Lower leg skin (tissue), 4 donors: Measurements from ENCODE around the gene BSDC1. TPM values are rescaled to one million over a fixed set of nuclear protein-coding genes. Genes with fewer than 3 reads are reported as not detected.
A peak's percentile ranks its signal among the peaks of the same experiment; 100 is the strongest.
"Not testable (repeated sequence)": the region's sequence is repeated elsewhere in the genome, so short reads cannot be mapped to it uniquely, and the experiment has no call there.

ENCODE experiments used
- DNase-seq, 2 donors: peaks; one replicate each; pipeline ENCODE4 v3.0.0-alpha.2; 2019; ENCODE audit warnings: low spot score in 2 of 2
- H3K4me3 ChIP-seq: fragments of 200-600 bp; sonication (generic); 2 replicates; pipeline ENCODE4 v1.5.1; 2017; ENCODE audit warnings: mild to moderate bottlenecking, low read depth; ENCODE audit not compliant: poor library complexity, severe bottlenecking
- POLR2A ChIP-seq, 2 donors: fragments of 450-650 bp; IDR thresholded peaks; one replicate each; pipeline ENCODE4 v1.6.1; 2016 to 2017; ENCODE audit warnings: antibody characterized with exemption in 2 of 2, mild to moderate bottlenecking in 1 of 2, moderate library complexity in 1 of 2
- whole genome bisulfite sequencing, 2 donors: methylation state at CpG; one replicate each; pipeline ENCODE4 v1.1.5; 2018; 5-methylcytosine and 5-hydroxymethylcytosine counted together
- intact Hi-C: fragments of 100-400 bp; cut with DNase I; formaldehyde crosslinking; loops from one replicate; pipeline ENCODE4 v1.15.0; 2023; ENCODE audit warnings: low total_unique reads
- total RNA-seq, 4 donors: library from RNA; depleted of rRNA; stranded (reverse); fragments of >200 nt; gene quantifications; one replicate each; pipeline ENCODE4 v1.1.0, GENCODE V29; 2016
- TF ChIP-seq, protein P1 (sequence below), 3 donors: fragments of 450-650 bp; IDR thresholded peaks; one replicate each; pipeline ENCODE4 v1.5.1; 2016; ENCODE audit warnings: antibody characterized with exemption in 3 of 3, mild to moderate bottlenecking in 3 of 3, moderate library complexity in 2 of 3

The BSDC1 gene
- total RNA-seq, 4 donors from 2014 or later, result 72.5 to 147 (median 105) TPM

- H3K4me3 ChIP-seq, result no peak overlapping the region
- WGBS, 2 donors, result 70 to 77% methylated on average over 2 of the region's 2 CpGs
- no peak for DNase-seq
- intact Hi-C loops, result no loop called here
- TF ChIP-seq, protein P1, sequence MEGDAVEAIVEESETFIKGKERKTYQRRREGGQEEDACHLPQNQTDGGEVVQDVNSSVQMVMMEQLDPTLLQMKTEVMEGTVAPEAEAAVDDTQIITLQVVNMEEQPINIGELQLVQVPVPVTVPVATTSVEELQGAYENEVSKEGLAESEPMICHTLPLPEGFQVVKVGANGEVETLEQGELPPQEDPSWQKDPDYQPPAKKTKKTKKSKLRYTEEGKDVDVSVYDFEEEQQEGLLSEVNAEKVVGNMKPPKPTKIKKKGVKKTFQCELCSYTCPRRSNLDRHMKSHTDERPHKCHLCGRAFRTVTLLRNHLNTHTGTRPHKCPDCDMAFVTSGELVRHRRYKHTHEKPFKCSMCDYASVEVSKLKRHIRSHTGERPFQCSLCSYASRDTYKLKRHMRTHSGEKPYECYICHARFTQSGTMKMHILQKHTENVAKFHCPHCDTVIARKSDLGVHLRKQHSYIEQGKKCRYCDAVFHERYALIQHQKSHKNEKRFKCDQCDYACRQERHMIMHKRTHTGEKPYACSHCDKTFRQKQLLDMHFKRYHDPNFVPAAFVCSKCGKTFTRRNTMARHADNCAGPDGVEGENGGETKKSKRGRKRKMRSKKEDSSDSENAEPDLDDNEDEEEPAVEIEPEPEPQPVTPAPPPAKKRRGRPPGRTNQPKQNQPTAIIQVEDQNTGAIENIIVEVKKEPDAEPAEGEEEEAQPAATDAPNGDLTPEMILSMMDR (IDR thresholded peaks at IDR 0.05), result no peak
- TF ChIP-seq POLR2A (IDR thresholded peaks at IDR 0.05), result no peak
These were observed 4.2 kb upstream of the BSDC1 start for GRCh38 chr1:32398401-32398800.

- H3K4me3 ChIP-seq, DNase-seq, intact Hi-C loops: not testable (repeated sequence)
- WGBS, 2 donors, result 85 to 89% methylated on average over 5 of the region's 5 CpGs
These were observed 2.3 kb upstream of the BSDC1 start for GRCh38 chr1:32396524-32396923.

DNA sequence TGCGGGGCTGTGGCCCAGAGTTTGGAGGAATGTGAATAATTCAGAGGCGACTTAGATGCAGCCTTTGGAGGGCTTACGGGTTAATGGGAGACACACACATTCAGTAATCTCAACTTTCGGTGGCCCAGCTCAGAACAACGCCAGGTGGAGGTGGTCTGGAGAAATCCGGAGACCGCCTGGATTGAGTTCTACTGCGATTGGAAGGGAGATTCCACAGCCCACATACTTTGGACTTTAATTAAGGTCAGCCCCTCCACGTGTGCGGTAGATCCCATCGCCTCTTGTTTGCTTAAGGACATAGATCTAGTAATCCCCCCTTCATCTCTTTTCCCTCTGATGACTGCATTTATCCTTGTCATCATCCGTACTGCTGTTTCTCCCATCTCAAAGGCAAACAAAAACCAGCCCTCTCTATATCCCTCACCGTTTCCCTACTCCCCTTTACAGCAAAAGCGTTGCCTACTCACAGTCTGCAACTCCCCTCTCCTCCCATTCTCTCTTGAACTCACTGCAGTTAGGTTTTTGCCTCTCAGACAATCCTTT lies 720 bp upstream of the BSDC1 start:
- 2 to 8% methylated on average over 14 of the region's 14 CpGs for WGBS, 2 donors
- H3K4me3 ChIP-seq, result peak overlapping the region; percentile 19
- TF ChIP-seq, protein P1 (IDR thresholded peaks at IDR 0.05), result no peak
- no peak for TF ChIP-seq POLR2A (IDR thresholded peaks at IDR 0.05)
- intact Hi-C loops, result no loop called here
- no peak for DNase-seq

GRCh38 chr1:32393832-32394140 lies 455 bp downstream of the BSDC1 start:
- peak in 1 of 2 donors; percentile 54 for DNase-seq
- H3K4me3 ChIP-seq, result peak overlapping the region; percentile 86
- 1 to 3% methylated on average over 11 to 15 of the region's 15 CpGs for WGBS, 2 donors
- intact Hi-C loops, result no loop called here
- TF ChIP-seq, protein P1 (IDR thresholded peaks at IDR 0.05), result no peak
- TF ChIP-seq POLR2A (IDR thresholded peaks at IDR 0.05), result no peak

GRCh38 chr1:32393136-32393535 lies 1.1 kb downstream of the BSDC1 start:
- WGBS, 2 donors, result 40 to 41% methylated on average over 1 of the region's 1 CpG
- no peak overlapping the region for H3K4me3 ChIP-seq
- intact Hi-C loops, result no loop called here
- TF ChIP-seq, protein P1 (IDR thresholded peaks at IDR 0.05), result no peak
- no peak for TF ChIP-seq POLR2A (IDR thresholded peaks at IDR 0.05)
- DNase-seq, result no peak

GRCh38 chr1:32392325-32392724 lies 1.9 kb downstream of the BSDC1 start:
- DNase-seq, result no peak
- intact Hi-C loops, result no loop called here
- WGBS, 2 donors, result 73 to 78% methylated on average over 3 of the region's 3 CpGs
- no peak overlapping the region for H3K4me3 ChIP-seq
- TF ChIP-seq, protein P1 (IDR thresholded peaks at IDR 0.05), result no peak
- TF ChIP-seq POLR2A (IDR thresholded peaks at IDR 0.05), result no peak
